HG03060 (cell line): ENCODE data around the gene IGFL4.

ENCODE experiments used
- ATAC-seq: cut with Tn5 transposase; IDR thresholded peaks from one replicate; pipeline ENCODE4 v1.9.1; 2021; ENCODE audit warnings: low read depth, moderate number of reproducible peaks; ENCODE audit not compliant: unreplicated experiment

The IGFL4 gene

DNA sequence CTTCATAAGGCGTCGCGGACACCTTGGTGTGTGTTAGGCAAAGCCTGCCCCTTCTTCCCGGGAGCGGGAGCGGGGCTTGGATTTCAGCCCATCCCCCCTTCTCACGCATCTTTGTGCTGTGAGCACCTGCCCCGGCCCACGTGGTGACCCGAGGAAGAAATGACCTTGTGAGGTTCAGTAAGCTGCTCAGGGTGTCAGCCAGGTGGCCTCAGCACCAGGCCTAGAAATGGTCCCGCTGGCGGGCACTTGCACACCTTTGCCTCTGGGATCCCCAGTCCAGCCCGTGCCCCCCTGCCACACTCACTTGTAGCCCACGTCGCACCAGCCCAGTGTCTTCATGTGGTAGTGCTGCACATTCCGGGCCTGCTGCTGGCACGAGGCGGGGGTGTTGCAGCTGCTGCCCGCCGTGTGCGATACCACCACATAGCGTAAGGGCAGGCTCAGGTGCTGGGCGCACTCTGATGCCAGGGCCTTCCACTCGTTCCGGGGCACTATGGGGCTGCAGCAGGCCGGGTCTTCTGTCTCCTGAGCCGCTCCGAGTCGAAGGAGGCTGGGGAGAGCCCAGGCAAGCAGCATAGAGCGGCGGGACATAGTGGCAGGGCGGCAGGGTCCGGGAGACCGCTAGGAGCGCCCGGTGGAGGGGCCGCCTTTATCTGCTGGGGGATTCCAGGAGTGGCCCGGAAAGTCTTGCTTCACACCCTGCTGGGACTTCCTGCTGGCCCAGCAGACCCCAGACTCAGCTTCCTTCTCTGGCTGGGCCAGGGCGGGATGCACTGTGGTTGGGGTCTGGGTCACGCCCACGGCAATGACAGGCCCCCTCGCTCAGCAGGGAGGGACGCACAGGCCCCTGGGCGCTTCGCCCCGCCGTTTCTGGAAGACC, 18.1 kb downstream of the IGFL4 start, which contains the start of gene PGLYRP1:
TSS of gene PGLYRP1 (minus strand) at position 623 of the 880 bp plus-strand sequence. CDS start at position 591, 32 bp downstream.
- no peak for ATAC-seq

DNA sequence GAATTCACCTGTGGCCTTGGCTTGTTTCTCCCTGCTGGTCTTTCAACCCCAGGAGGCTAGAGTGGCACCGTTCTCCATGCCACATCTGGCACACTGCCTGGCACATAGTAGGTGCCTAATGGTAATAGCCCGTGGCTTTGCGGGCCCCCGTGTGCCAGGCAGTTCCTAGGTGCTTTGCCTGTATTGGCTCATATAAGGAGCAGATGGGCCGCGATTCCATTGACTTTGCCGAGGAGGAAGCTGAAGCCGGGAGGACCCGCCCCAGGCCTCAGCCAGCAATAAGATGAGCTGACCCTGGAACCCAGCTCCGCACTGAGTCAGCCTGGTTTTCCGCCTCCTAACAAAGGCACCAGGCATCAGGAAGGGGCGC, 18.8 kb downstream of the IGFL4 start:
- no peak for ATAC-seq

DNA sequence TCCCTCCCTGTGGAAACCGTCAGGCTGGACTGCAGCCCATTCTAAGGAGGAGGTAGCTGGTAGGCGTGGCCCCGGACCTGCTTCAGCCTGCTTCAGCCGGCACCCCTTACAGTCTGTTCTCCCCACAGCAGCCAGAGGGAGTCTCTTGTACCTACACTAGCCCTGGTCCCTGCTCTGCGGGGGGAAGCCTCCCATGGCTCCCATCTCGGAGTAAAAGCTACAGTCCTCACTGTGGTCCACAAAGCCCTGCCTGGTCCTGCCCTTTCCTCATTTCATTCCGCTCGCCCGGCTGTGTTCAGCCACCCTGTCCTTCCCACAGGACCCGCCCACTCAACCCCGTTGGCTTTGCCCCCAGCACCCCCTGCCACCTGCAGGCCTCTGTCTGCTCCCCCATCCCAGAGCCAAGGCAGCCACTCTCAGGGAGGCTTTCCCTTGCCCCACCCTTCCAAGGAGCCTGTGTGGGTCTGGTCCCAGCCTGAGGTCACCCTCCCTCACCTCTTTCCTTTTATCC, 19.2 kb downstream of the IGFL4 start:
- no peak for ATAC-seq

DNA sequence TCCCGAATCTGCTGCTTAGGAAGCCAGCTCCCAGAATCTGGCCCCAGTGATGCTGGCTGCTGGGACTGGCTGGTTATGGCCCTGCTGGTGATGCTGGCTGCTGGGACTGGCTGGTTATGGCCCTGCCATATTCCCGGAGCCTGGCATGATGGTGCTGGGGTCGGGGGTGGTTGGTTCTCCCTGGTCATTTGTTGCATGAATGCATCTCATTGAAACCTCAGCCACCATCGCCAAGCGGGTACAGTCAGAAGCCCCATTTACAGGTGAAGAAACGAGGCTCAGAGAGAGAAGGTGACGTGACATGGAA, 20.0 kb downstream of the IGFL4 start:
- no peak for ATAC-seq

DNA sequence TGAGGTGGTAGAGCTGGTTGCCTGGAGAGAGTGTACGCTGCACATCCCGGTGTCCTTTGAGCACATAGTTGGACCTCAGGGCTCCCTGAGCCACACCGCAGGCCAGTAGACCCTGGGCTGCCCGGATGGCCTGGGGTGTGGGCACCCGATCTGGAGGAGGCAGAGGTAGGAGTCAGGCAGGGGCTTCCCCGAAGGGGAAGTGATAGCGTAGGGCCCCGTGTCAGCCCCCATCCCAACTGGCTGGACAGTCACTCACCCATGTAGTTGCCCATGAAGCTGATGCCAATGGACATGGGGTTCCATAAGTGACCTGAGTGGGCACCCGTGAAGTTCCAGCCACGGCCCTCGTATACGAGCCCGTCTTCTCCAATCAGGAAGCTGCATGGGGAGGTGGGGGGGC, 21.5 kb downstream of the IGFL4 start:
- no peak for ATAC-seq

DNA sequence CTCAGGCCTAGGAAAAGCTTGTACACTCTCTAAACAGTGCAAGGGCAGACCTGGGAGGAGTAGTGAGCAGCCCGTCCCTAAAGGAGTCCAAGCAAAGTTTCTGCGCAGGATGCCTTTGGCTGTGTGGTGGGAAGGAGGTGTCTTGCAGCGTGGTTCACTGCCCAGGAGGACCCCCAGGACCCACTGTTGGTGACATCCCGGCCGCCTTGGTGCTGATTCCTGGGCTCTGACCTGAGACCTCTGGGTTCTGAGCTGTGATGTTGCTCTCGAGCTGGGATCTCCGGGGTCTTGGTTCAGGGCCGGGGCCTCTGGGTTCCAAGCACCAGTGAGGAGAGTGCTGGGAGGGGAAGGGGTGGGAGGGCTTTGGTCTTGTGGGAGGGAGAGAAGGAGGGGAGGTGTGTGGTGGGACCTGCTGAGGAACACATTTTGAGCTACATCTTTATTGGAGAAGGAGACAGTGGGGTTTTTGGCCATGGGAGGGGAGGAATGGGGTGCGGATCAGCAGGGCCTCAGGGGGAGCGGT, 22.0 kb downstream of the IGFL4 start:
- ATAC-seq = no peak

DNA sequence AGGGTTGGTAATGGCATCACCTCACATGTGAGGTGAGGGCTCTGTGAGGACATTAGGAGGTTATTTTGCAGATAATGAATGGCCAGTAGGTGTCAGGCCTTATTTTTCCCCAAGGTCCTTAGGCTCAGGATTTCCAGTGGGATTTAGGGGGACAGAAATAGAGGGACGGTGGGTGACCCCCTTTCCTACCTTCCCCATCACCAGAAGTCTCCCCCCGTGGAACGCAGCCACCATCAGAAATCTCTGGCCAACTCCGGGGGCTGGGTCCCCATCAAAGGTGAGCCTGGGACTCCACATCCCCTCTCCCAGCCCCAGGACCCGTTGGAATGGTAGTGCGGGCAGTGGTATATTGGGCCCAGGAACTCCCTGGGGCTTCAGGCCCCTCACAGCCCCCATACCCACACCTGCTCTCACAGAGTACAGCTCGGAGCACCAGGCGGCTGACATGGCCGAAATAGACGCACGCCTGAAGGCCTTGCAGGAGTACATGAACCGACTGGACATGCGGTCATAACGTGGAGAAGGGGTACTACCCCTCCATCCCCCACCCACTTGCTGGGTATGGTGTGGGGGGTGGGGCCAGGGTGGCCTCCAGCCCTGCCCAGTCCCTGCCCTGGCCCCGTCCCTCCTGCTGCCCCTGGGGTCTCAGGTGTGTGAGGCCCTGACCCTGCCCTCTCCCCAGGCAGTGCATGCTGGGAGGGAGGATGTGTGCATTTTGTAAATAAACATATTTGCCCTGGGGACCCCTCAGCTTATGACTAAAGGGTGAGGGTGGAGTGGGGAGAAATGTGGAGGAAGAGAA, 22.7 kb downstream of the IGFL4 start:
- no peak for ATAC-seq

DNA sequence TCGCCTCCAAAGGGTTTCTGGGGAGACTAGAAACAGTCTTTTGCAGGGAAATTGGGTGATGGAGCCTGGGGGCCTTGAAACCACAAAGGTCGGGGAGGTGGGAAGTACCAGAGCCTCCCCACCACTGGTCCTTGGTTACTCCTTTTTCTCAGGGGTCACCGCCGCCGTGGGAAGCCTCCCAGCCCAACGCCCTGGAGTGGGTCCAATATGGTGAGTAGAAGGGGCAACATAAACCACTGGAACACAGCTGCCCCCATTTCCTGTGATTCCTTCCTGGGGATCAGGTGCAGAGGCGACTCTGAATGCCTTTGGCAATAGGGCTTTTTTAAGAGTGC, 23.7 kb downstream of the IGFL4 start:
- ATAC-seq = no peak

DNA sequence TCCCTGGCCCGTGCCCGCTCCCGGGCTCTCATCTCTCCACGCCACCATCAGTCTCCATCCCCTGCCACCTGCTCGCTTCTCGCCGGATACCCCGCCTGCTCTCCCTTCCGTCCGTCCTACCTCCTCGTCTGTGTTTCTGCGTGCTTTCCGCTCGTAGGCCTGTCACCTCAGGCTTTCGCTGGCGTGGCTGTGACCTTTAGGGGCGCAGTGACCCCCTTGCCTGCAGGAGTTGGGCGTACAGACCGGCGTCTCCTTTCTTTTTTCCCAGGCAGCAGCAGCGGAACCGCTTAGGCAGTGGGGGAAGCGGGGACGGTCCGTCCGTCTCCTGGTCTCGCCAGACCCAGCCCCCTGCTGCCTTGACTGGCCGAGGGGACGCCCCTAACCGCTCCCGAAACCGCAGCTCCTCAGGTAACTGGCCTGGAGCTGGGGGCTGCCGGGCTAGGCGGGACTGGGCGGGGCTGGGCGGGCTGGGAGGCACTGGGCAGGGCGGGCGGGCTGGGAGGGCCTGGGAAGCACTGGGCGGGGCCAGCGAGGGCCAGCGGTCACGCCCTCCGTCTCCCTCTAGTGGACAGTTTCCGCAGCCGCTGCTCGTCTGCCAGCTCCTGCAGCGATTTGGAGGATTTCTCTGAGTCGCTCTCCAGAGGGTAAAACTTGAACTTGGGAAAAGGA, 24.2 kb downstream of the IGFL4 start:
- ATAC-seq = no peak

DNA sequence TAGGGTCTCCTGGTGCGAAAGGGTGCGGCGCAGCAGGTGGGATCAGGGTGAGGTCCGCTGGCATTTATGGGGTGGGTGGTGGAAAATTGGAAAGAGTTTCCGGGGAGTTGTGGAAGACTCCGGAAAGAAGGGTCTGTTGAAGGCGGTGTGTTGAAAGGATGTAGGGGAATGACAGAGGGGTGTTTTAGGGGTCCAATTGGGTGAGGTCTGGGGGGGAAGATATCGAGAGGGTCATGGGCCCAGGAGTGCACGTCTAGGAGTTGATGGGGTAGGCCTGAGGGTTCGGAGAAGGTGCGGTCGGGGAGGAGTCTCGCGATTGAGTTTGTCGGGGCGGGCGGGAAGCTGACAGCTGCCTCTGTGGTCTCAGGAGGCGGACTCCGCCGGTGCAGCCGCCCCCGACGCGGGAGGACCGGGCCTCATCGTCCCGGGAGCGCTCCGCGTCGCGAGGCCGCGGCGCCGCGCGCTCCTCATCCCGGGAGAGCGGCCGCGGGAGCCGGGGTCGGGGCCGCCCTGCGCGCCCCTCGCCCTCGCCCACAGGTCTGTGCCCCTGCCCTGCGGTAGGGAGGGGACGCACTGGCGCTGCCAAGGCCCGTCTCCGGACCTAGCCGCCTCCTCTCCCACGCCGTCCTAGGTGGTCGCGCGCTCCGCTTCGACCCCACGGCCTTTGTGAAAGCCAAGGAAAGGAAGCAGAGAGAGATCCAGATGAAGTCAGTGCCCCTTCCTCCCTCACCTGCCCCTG, 24.9 kb downstream of the IGFL4 start:
- no peak for ATAC-seq

DNA sequence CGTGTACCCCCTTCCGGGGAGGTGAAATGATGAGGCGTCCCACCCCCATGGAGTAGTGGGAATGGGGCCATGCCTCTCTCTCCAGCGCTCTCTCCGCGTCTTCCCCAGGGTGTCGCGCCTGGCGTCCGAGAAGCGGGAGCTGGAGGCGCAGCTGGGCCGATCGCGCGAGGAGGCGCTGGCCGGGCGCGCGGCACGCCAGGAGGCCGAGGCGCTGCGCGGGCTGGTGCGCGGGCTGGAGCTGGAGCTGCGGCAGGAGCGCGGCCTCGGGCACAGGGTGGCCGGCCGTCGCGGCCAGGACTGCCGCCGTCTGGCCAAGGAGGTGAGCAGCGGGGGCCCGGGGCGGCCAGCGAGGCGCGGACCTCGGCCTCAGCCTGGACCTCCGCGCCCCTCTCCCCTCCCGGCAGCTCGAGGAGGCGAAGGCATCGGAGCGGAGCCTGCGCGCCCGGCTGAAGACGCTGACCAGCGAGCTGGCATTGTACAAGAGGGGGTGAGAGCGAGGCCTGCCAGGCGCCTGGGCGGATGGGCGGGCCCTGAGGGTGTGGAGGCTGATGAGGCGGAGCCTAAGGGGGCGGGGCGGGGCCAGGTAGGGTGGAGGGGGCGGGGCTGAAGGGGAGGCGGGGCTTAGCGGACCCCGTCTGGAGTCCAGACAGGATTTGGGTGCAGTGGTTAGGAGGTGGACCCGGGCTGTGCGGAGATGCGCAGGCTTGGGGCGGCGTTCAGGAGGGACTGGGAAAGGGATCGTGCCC, 25.7 kb downstream of the IGFL4 start:
- no peak for ATAC-seq

DNA sequence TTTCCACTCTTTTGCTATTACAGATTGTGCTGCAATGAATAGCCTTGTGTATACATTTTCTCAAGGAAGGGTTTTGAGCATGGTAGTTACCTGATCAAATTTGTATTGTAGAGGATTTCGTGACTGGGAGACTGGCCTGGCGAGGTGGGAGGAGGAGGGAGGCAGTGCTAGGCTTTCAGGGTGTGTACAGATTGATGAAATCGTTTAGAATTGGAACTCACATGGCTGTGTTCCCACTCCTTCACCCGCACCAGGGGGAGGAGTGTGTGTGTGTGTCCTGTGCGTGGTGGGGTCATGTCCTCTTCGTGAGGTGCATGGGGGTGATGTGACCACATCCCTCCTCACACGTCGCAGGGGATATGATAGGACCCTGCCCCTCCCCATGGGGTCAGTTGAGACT, 26.3 kb downstream of the IGFL4 start:
- ATAC-seq = no peak

DNA sequence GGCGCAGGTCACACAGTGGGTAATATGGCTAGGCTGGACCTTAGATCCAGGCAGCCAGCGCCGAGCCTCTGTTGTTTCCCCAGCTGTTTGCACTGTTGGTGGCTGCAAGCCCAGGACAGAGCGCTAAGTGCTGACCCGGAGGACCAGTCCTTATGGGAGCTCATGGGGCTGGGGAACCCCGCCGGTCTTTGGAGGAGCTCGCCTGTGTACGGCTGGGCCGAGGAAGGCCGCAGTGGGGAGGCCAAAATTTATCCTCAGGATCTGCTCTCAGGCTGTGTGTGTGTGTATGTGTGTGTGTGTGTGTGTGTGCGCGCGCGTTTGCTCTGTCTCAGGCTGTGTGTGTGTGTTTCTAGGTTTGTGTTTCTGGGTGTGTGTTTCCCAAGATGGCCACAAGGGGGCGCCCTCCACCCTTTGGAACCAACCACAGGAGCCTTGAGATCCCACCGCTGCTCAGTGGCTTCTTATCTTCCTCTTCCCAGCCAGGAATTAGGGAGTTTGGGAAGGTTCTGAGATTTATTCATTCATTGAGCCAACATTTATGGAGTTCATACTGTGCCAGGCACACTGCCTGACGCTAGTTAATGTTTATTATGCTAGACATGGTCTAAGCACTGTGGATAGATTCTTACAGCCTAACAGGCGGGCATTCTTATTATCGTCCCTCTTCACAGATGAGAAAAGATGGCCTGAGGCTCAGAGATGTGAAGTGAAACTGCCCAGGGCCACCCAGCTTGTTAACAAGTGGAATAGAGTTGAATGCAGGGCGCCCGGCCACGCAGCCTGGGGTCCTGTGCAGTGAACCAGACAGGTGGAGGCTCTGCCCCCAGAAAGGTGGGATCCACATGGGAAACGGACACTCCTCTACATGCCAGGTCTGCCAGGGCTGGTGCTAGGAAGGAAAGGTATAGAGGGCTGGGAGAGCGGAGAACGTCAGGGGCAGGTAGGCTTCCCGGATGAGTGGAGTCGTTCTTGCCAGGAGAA, 31.0 kb downstream of the IGFL4 start:
- no peak for ATAC-seq

DNA sequence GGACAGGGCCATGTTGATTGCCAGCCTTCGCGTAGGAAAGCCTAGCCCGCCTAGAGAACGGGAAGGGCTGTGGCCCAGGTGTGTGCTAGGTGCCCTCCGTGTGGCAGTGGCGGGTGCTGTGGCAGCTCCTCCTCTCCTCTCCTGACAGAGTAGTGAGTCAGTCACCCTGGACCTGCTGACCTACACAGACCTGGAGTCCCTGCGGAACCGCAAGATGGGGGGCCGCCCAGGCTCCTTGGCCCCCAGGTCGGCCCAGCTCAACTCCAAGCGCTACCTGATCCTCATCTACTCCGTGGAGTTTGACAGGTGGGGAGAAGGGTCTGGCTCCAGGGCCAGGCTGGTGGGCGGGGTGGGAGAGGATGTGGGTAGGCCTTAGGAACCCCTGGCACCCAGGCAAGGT, 34.4 kb downstream of the IGFL4 start:
- ATAC-seq = no peak

DNA sequence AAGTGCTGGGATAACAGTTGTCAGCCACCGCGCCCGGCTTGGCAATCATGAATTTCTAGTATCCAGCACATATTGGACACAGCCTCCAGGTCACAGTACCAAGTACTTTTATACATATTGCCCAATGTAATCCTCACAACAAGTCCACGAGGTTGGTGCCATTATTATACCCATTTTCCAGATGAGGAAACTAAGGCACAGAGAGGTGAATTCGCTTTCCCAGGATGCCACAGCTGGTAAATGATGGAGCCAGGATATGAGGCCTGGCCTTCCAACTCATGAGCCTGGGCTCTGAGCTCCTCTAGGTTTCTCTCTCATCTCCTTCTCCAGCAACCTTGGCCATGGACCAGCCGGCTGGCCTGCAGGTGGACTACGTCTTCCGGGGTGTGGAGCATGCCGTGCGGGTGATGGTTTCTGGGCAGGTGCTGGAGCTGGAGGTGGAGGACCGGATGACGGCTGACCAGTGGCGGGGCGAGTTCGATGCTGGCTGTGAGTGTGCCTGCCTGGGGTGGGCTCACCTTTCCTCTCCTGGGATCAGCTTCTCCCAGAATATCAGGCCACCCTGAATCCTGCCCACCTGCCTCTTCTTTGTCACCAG, 38.0 kb downstream of the IGFL4 start:
- ATAC-seq = no peak

DNA sequence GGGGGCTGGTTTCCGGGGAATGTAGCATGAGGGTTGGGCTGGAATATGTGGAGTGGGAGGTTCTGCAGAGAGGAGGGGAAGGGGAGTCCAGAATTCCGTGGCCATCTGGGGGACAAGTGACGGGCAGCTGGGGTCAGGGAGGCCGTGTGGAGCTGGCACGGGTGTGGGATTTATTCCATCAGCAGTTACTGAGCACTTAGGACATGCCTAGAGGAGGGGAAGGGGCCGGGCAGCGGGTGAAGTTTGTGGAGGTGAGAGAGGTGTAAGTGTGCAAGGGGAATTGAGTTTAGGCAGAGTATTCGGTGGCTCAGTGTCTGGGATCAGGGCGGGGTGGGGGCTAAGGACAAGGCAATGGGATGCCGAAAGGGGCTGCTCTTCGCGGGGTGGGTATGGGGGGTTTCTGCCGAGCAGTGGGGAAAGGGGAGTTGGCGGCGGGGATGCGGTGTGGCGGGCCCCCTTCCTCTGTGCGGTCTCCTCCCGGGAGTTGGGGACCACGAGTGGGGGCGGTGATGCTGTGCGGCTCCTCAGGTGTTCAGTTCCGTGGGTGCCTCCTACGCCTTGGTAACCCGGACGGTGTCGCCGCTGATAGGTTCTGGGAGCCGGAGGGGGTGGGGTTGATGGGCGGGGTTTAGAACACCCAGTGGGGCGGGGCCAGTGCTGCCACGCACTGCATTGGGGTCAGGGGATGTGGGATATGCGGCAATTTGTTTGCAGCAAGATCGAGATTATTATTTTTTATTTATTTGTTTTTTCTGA, 40.1 kb downstream of the IGFL4 start:
- ATAC-seq = no peak

DNA sequence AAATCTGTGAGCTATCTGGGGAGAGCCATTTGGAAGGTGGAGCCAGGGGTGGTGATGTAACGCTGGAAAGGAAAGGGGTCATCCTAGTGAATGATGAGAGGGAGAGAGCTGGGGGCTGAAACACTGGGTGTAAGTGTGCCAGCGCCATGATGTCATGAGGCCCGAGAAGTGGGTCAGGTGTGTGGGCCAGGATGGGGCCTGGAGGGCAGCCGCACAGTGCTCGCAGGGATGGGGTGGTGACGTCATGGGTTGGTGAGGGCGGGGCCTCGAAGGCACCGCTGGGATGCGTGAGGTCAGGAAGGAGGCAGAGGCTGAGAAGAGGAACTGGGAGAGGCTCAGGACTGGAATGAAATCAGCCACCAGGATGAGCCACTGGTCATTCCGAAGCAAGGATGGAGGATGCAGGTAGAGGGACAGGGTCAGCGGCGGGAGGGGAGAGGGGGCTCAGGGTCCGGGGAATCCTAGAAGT, 41.1 kb downstream of the IGFL4 start:
- ATAC-seq = no peak
